ENCODE results near the gene KRT7. TPM values are rescaled to one million over a fixed set of nuclear protein-coding genes. Genes with fewer than 3 reads are reported as not detected.

KRT7 gene
- total RNA-seq, 1 donor from 2014 or later, result 664 TPM

DNA sequence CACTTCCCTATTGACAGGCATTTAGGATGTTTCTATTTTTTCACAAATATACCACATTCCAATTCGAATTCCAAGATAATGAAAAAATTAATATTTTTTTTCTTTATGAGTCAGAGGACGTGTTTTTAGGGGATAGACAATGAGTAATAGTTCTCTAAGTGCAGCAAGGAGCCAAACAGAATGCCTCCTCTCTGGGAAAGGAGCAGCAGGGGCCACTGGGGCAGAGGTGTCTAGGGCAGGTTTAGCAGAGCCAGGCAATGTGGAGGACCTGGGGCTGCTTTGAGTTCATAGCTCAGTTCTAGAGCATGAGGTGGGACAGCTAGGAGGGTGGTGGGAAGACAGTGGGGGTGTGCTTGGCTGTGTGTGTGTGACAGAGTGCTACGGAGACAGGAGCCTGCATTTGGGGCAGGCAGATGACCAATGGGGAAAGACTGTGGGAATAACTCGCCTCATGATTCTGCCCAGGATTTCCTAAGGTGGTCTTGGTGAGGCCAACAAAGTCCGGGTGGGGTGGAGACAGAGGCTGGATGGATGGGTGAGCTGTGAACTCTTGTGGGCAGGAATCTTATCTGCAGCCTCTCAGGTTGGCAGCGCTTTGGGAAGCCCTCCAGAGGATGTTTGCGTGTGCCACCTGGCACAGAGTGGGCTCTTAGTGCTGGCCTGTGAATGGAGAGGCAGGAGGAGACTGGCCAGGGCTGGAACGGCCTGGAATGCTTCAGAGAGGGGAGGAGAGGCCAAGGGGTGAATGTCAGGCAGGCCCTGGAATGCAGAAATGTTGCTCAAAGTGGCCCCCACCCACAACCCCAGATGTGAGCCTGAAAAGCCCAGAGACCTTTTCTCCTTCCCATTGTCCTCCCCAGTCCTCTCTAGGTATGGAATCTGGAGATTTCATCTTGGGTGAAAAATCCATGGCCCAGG is 2.4 kb upstream of the KRT7 start:
- H3K9me3 ChIP-seq, result no peaks in the 10 kb centered on the region
- ATAC-seq (peak; percentile 69), DNase-seq (peak; percentile 84)
- peak overlapping the region; percentile 80 for H3K27ac ChIP-seq
- no peak overlapping the region for H3K4me3 ChIP-seq
- H3K27me3 ChIP-seq, result peaks cover 10% of the 10 kb centered on the region
- intact Hi-C loops (cut with DNase I), result no loop called here
- peaks cover 8% of the 10 kb centered on the region for H3K4me1 ChIP-seq
- TF ChIP-seq CTCF (IDR thresholded peaks at IDR 0.05), result no peak
- no peaks in the 10 kb centered on the region for H3K36me3 ChIP-seq

DNA sequence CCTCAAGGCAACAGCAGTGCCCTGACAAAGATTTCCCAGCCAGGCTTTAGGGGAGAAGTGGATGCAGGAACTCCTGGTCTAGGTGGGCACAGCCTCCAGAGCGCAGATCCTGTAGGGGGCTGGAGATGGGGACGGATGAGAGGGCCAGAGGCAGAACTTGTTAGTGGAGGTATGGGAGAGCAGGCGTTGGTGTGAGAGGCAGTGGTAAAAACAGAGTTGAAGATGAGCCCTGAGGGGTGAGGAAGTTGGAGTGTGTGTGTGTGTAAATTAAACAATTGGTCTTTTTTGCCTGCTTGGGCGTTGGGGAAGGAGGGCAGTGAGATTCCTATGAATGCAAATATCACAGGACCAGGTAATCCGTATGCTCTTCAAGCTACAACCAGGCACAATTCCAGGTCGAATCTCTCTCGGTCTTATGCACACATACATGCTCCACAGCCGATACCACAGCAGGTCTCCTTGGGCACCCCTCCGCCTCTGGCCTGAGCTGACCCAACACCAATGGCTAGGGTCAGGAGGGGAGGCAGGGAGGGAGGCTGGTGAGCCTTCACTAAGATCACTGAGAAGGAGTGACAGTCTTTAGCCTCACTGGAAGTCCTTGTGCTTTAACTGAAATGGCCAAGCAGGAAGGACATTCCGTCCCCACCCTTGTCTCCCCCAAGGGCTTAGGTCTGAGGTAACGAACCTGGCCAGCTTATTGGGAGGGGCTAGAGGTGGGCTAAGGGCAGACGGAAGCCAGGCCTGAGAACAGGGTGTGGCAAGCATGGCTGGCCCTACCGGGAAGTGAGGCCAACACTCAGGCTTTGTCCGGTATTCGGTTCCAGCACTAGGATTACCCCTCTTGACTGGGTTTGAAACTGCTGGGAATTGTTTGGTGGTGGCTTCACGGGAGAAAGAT is 1.5 kb upstream of the KRT7 start:
- Histone ChIP-seq H3K4me3 (no peak overlapping the region), H3K9me3 (no peaks in the 10 kb centered on the region), H3K27me3 (peaks cover 10% of the 10 kb centered on the region), H3K36me3 (no peaks in the 10 kb centered on the region), H3K4me1 (peaks cover 8% of the 10 kb centered on the region), H3K27ac (peak overlapping the region; percentile 80)
- DNase-seq (peak; percentile 83), ATAC-seq (peak; percentile 73)
- intact Hi-C loops (cut with DNase I), result no loop called here
- TF ChIP-seq CTCF (IDR thresholded peaks at IDR 0.05), result no peak

- intact Hi-C loops (cut with DNase I), result no loop called here
- H3K4me1 ChIP-seq, result peaks cover 8% of the 10 kb centered on the region
- TF ChIP-seq CTCF (IDR thresholded peaks at IDR 0.05), result no peak
- peak; percentile 62 for DNase-seq
- no peaks in the 10 kb centered on the region for H3K9me3 ChIP-seq
- peak overlapping the region; percentile 80 for H3K27ac ChIP-seq
- H3K27me3 ChIP-seq, result peaks cover 10% of the 10 kb centered on the region
- H3K36me3 ChIP-seq, result no peaks in the 10 kb centered on the region
- H3K4me3 ChIP-seq, result peak overlapping the region; percentile 49
- ATAC-seq, result peak; percentile 1
These were observed 805 bp upstream of the KRT7 start for GRCh38 chr12:52232203-52232673.

- H3K27me3 ChIP-seq, result peaks cover 10% of the 10 kb centered on the region
- intact Hi-C loops (cut with DNase I), result no loop called here
- ATAC-seq (no peak), DNase-seq (peak; percentile 61)
- peak overlapping the region; percentile 49 for H3K4me3 ChIP-seq
- peak overlapping the region; percentile 80 for H3K27ac ChIP-seq
- H3K9me3 ChIP-seq, result no peaks in the 10 kb centered on the region
- TF ChIP-seq CTCF (IDR thresholded peaks at IDR 0.05), result no peak
- peaks cover 8% of the 10 kb centered on the region for H3K4me1 ChIP-seq
- H3K36me3 ChIP-seq, result no peaks in the 10 kb centered on the region
These were observed 592 bp downstream of the KRT7 start for GRCh38 chr12:52233462-52234207.

DNA sequence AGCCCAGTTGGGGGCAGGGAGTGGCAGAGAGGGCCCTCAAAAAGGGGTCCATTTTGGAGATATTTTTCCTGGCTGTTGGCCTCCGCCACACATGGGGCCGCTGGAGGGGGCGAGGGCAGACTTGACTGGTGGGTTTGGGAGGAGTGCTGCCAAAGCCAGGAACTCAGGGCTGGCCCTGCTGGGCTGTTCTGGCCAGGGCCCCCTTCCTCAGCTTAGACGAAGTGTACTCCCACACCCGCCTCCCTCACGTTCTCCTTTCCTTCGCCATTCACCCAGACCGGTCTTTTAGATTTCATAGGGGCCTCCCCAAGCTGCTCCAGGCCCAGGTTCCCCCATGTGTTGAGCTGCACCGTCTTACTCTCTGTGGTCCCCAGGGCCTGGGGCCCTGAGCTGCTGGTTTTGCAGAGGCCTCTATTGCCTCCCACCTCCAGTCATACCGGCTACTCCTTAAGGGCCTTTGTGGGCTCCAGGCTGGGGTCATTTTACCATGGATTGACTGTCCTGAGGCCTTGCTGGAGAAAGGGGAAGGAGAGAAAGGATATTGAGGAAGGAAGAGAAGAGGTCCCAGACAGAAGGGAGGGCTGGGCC is 1.3 kb downstream of the KRT7 start:
- Histone ChIP-seq H3K27ac (peak overlapping the region; percentile 55), H3K36me3 (no peaks in the 10 kb centered on the region), H3K4me1 (peaks cover 8% of the 10 kb centered on the region), H3K9me3 (no peaks in the 10 kb centered on the region), H3K27me3 (peaks cover 10% of the 10 kb centered on the region), H3K4me3 (peak overlapping the region; percentile 49)
- intact Hi-C loops (cut with DNase I), result no loop called here
- peak; percentile 58 for DNase-seq
- TF ChIP-seq CTCF (IDR thresholded peaks at IDR 0.05), result no peak
- ATAC-seq, result no peak

Data from upper lobe of right lung (tissue), 1 donor.